IMR-90 (cell line): Measurements from ENCODE around the gene SIRPG. TPM values are rescaled to one million over a fixed set of nuclear protein-coding genes. Genes with fewer than 3 reads are reported as not detected.

Source experiments
- ATAC-seq: fragments of 200-7000 bp; cut with Tn5 transposase; 2 replicates; pipeline ENCODE4 v1.9.1; 2020; ENCODE audit warnings: low read depth, mild to moderate bottlenecking, moderate library complexity
- BruUV-seq: library from RNA; stranded (reverse); fragments of 400-500 nt; replicated peaks from 2 replicates; lab custom pipeline; 2021; lab: Mats Ljungman, UMichigan
- CTCF ChIA-PET: fragments of 300-600 bp; formaldehyde crosslinking; extraction: SDS; loops from one replicate; lab custom pipeline; 2021; ENCODE audit warnings: antibody characterized with exemption; lab: Yijun Ruan, JAX
- POLR2A ChIA-PET: fragments of 300-600 bp; sonication (Branson Sonifier 250); formaldehyde crosslinking; loops from one replicate; lab custom pipeline; 2022; ENCODE audit warnings: antibody characterized with exemption; ENCODE audit not compliant: unreplicated experiment; lab: Charles Lee
- DNase-seq: peaks from one replicate; pipeline ENCODE4 v3.0.0; 2013
- H2AFZ ChIP-seq: replicated peaks from 2 replicates; pipeline ENCODE3; 2013; ENCODE audit warnings: low read length, mild to moderate bottlenecking; ENCODE audit not compliant: poor library complexity
- H2AK5ac ChIP-seq: 2 replicates; pipeline ENCODE4 v1.6.1; 2013; ENCODE audit warnings: low read depth, low read length, inconsistent platforms
- H2AK9ac ChIP-seq: replicated peaks from 2 replicates; pipeline ENCODE3; 2013; ENCODE audit warnings: mild to moderate bottlenecking, low read depth, low read length, moderate library complexity; ENCODE audit not compliant: poor library complexity
- H2BK120ac ChIP-seq: 2 replicates; pipeline ENCODE4 v1.6.1; 2013; ENCODE audit warnings: low read depth, low read length, inconsistent platforms
- H2BK15ac ChIP-seq: 3 replicates; pipeline ENCODE4 v1.6.1; 2013; ENCODE audit warnings: low read depth, low read length, inconsistent platforms
- H2BK20ac ChIP-seq: 2 replicates; pipeline ENCODE4 v1.6.1; 2013; ENCODE audit warnings: low read depth, mild to moderate bottlenecking, inconsistent platforms, low read length, moderate library complexity
- H2BK5ac ChIP-seq: 2 replicates; pipeline ENCODE4 v1.6.1; 2013; ENCODE audit warnings: mild to moderate bottlenecking, low read depth, low read length, inconsistent platforms; ENCODE audit not compliant: poor library complexity, severe bottlenecking
- H3K14ac ChIP-seq: replicated peaks from 2 replicates; pipeline ENCODE4 v1.6.1; 2013; ENCODE audit warnings: low read depth, low read length, inconsistent platforms
- H3K18ac ChIP-seq: 2 replicates; pipeline ENCODE4 v1.6.1; 2013; ENCODE audit warnings: low read depth, low read length, control low read depth
- H3K23ac ChIP-seq: 2 replicates; pipeline ENCODE4 v1.6.1; 2013; ENCODE audit warnings: low read depth, low read length, inconsistent platforms
- H3K27ac ChIP-seq: 2 replicates; pipeline ENCODE4 v1.5.1; 2013; ENCODE audit warnings: mild to moderate bottlenecking, control low read depth, low read length; ENCODE audit not compliant: insufficient read depth
- H3K27me3 ChIP-seq: 2 replicates; pipeline ENCODE4 v1.6.1; 2013; ENCODE audit warnings: low read length; ENCODE audit not compliant: control insufficient read depth, insufficient read depth
- H3K36me3 ChIP-seq: 2 replicates; pipeline ENCODE4 v1.6.1; 2013; ENCODE audit warnings: low read length, mixed read lengths; ENCODE audit not compliant: control insufficient read depth, insufficient read depth
- H3K4ac ChIP-seq: 2 replicates; pipeline ENCODE4 v1.6.1; 2013; ENCODE audit warnings: low read depth, low read length, inconsistent platforms
- H3K4me1 ChIP-seq: 2 replicates; pipeline ENCODE4 v1.6.1; 2013; ENCODE audit warnings: low read length, mixed read lengths; ENCODE audit not compliant: control insufficient read depth, insufficient read depth
- H3K4me2 ChIP-seq: 2 replicates; pipeline ENCODE4 v1.6.1; 2013; ENCODE audit warnings: low read depth, mild to moderate bottlenecking, control low read depth, low read length, moderate library complexity
- H3K4me3 ChIP-seq: 2 replicates; pipeline ENCODE4 v1.5.1; 2013; ENCODE audit warnings: low read depth, mild to moderate bottlenecking, control low read depth, low read length, moderate library complexity; ENCODE audit not compliant: insufficient read depth
- H3K56ac ChIP-seq: 2 replicates; pipeline ENCODE4 v1.6.1; 2013; ENCODE audit warnings: low read length, inconsistent platforms; ENCODE audit not compliant: insufficient read depth; ENCODE audit errors: extremely low read depth
- H3K79me1 ChIP-seq, 2 experiments: 2 replicates each; pipeline ENCODE4 v1.6.1; 2013; ENCODE audit warnings: low read length in 2 of 2, inconsistent platforms in 1 of 2, low read depth in 1 of 2
- H3K9ac ChIP-seq: 2 replicates; pipeline ENCODE4 v1.6.1; 2013; ENCODE audit warnings: low read depth, low read length, control low read depth
- H3K9me1 ChIP-seq: 2 replicates; pipeline ENCODE4 v1.6.1; 2013; ENCODE audit warnings: low read length, inconsistent platforms; ENCODE audit not compliant: insufficient read depth
- H3K9me3 ChIP-seq: 2 replicates; pipeline ENCODE4 v1.6.1; 2013; ENCODE audit warnings: low read length; ENCODE audit not compliant: control insufficient read depth, insufficient read depth
- H4K20me1 ChIP-seq: 2 replicates; pipeline ENCODE4 v1.6.1; 2013; ENCODE audit warnings: low read length, inconsistent platforms; ENCODE audit not compliant: insufficient read depth
- H4K5ac ChIP-seq: 2 replicates; pipeline ENCODE4 v1.6.1; 2013; ENCODE audit warnings: mild to moderate bottlenecking, low read depth, low read length, control low read depth
- H4K8ac ChIP-seq, 2 experiments: 2 replicates each; pipeline ENCODE4 v1.6.1; 2013; ENCODE audit warnings: low read depth in 2 of 2, low read length in 2 of 2, control low read depth in 1 of 2, inconsistent platforms in 1 of 2
- H4K91ac ChIP-seq: 2 replicates; pipeline ENCODE4 v1.6.1; 2013; ENCODE audit warnings: low read depth, low read length, inconsistent platforms; ENCODE audit not compliant: insufficient read depth
- BHLHE40 ChIP-seq: fragments of 150-350 bp; IDR thresholded peaks from 2 replicates; pipeline ENCODE4 v1.6.1; 2016; ENCODE audit warnings: mild to moderate bottlenecking, low read depth, low read length
- CEBPB ChIP-seq: IDR thresholded peaks from 2 replicates; pipeline ENCODE4 v1.6.1; 2012; ENCODE audit warnings: low read depth, low read length, improper control_type of control experiment
- CHD1 ChIP-seq: IDR thresholded peaks from 2 replicates; pipeline ENCODE4 v1.6.1; 2012; ENCODE audit warnings: low read depth, low read length, improper control_type of control experiment
- CTCF ChIP-seq: conservative IDR thresholded peaks from 2 replicates; pipeline ENCODE4 v1.5.1; 2012; ENCODE audit warnings: mild to moderate bottlenecking, low read depth, low read length, improper control_type of control experiment
- FOS ChIP-seq: fragments of 150-350 bp; IDR thresholded peaks from 2 replicates; pipeline ENCODE4 v1.6.1; 2016; ENCODE audit warnings: low read depth, low read length
- MAFK ChIP-seq: IDR thresholded peaks from 2 replicates; pipeline ENCODE4 v1.6.1; 2012; ENCODE audit warnings: low read depth, low read length, improper control_type of control experiment
- MAZ ChIP-seq: IDR thresholded peaks from 2 replicates; pipeline ENCODE4 v1.6.1; 2012; ENCODE audit warnings: low read depth, mild to moderate bottlenecking, low read length, improper control_type of control experiment, moderate library complexity, borderline replicate concordance
- MXI1 ChIP-seq: IDR thresholded peaks from 2 replicates; pipeline ENCODE4 v1.6.1; 2012; ENCODE audit warnings: low read depth, mild to moderate bottlenecking, low read length, moderate library complexity, borderline replicate concordance
- NFE2L2 ChIP-seq: fragments of 150-350 bp; IDR thresholded peaks from 2 replicates; pipeline ENCODE4 v1.6.1; 2016; ENCODE audit warnings: low read depth, mild to moderate bottlenecking, low read length
- POLR2A ChIP-seq: IDR thresholded peaks from 2 replicates; pipeline ENCODE4 v1.6.1; 2012; ENCODE audit warnings: mild to moderate bottlenecking, low read depth, low read length
- RAD21 ChIP-seq: IDR thresholded peaks from 2 replicates; pipeline ENCODE4 v1.6.1; 2012; ENCODE audit warnings: low read length, improper control_type of control experiment
- RCOR1 ChIP-seq: IDR thresholded peaks from 2 replicates; pipeline ENCODE4 v1.6.1; 2012; ENCODE audit warnings: mild to moderate bottlenecking, low read length, improper control_type of control experiment; ENCODE audit not compliant: insufficient replicate concordance
- RFX5 ChIP-seq: IDR thresholded peaks from 2 replicates; pipeline ENCODE4 v1.8.0; 2012; ENCODE audit warnings: low read depth, mild to moderate bottlenecking, low read length, moderate library complexity
- SMC3 ChIP-seq: fragments of 150-350 bp; IDR thresholded peaks from 2 replicates; pipeline ENCODE4 v1.6.1; 2016; ENCODE audit warnings: low read depth, mild to moderate bottlenecking, antibody characterized with exemption, low read length, moderate library complexity
- WGBS, 2 experiments: methylation state at CpG; one replicate each; pipeline versions ENCODE4 v1.1.5 to v1.1.7; 2013; ENCODE audit warnings: missing lambda C conversion rate in 2 of 2; ENCODE audit not compliant: insufficient read length in 1 of 2; ENCODE audit errors: extremely low coverage in 2 of 2; 5-methylcytosine and 5-hydroxymethylcytosine counted together
- dilution Hi-C: fragments of 300-500 bp; cut with HindIII; formaldehyde crosslinking; loops from one replicate; pipeline ENCODE4 v1.14.3; 2018; ENCODE audit warnings: low sequenced_read_pairs; ENCODE audit not compliant: unreplicated experiment
- in situ Hi-C: fragments of 300-500 bp; cut with MboI; formaldehyde crosslinking; loops from 3 replicates; pipeline ENCODE4 v1.14.3; 2019; ENCODE audit warnings: low sequenced_read_pairs, inconsistent platforms, mixed read lengths
- intact Hi-C: fragments of 100-400 bp; cut with micrococcal nuclease; formaldehyde crosslinking; loops from 2 replicates; pipeline ENCODE4 v1.10.0; 2022
- polyA plus RNA-seq, 3 experiments: library from polyadenylated mRNA; depleted of rRNA; stranded (reverse); fragments of >200 nt; gene quantifications; 2 replicates each; pipeline ENCODE4 v1.2.3, GENCODE V29; 2012; ENCODE audit warnings: low replicate concordance in 1 of 3
- total RNA-seq: library from RNA; depleted of rRNA; stranded (reverse); fragments of >200 nt; gene quantifications from 2 replicates; pipeline ENCODE4 v1.2.3, GENCODE V29; 2012
- TF ChIP-seq, protein P1 (sequence below): fragments of 150-350 bp; IDR thresholded peaks from 2 replicates; pipeline ENCODE4 v1.6.1; 2016; ENCODE audit warnings: low read depth, mild to moderate bottlenecking, low read length, moderate library complexity, borderline replicate concordance

The SIRPG gene
- total and polyA plus RNA-seq, 2 of the 4 experiments (the other 2 are of a cell fraction): not detected

- no peak overlapping the region for H2BK15ac ChIP-seq
- no peak overlapping the region for H4K5ac ChIP-seq
- H2AK9ac ChIP-seq: no peak overlapping the region
- ChIA-PET CTCF (no interaction called here), POLR2A (no interaction called here)
- no TSS peak for BruUV-seq
- no peaks in the 10 kb centered on the region for H4K20me1 ChIP-seq
- no peaks in the 10 kb centered on the region for H3K36me3 ChIP-seq
- H4K8ac ChIP-seq: no peak overlapping the region
- no peak overlapping the region for H2AK5ac ChIP-seq
- dilution Hi-C loops (no loop called here), intact Hi-C loops (no loop called here), in situ Hi-C loops (no loop called here)
- no peak overlapping the region for H2BK120ac ChIP-seq
- no peak overlapping the region for H3K9ac ChIP-seq
- no peak overlapping the region for H3K14ac ChIP-seq
- no peak overlapping the region for H4K91ac ChIP-seq
- H3K4me3 ChIP-seq: no peak overlapping the region
- H2BK5ac ChIP-seq: no peak overlapping the region
- no peaks in the 10 kb centered on the region for H3K9me1 ChIP-seq
- H3K4me2 ChIP-seq: no peak overlapping the region
- H3K79me1 ChIP-seq: no peaks in the 10 kb centered on the region
- WGBS, 2 experiments: no CpG with 5 or more reads among the region's 9 CpGs
- H2AFZ ChIP-seq: no peak overlapping the region
- no peak overlapping the region for H3K27ac ChIP-seq
- no peak overlapping the region for H3K23ac ChIP-seq
- H3K27me3 ChIP-seq: no peaks in the 10 kb centered on the region
- no peak overlapping the region for H3K18ac ChIP-seq
- ATAC-seq (no peak), DNase-seq (no peak)
- H3K4ac ChIP-seq: no peak overlapping the region
- no peak overlapping the region for H3K56ac ChIP-seq
- no peak overlapping the region for H2BK20ac ChIP-seq
- no peaks in the 10 kb centered on the region for H3K9me3 ChIP-seq
- no peaks in the 10 kb centered on the region for H3K4me1 ChIP-seq
- TF ChIP-seq NFE2L2: no peak
- no peak for TF ChIP-seq POLR2A
- no peak for TF ChIP-seq BHLHE40
- no peak for TF ChIP-seq RAD21
- no peak for TF ChIP-seq RFX5
- TF ChIP-seq, protein P1, sequence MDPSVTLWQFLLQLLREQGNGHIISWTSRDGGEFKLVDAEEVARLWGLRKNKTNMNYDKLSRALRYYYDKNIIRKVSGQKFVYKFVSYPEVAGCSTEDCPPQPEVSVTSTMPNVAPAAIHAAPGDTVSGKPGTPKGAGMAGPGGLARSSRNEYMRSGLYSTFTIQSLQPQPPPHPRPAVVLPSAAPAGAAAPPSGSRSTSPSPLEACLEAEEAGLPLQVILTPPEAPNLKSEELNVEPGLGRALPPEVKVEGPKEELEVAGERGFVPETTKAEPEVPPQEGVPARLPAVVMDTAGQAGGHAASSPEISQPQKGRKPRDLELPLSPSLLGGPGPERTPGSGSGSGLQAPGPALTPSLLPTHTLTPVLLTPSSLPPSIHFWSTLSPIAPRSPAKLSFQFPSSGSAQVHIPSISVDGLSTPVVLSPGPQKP: no peak
- TF ChIP-seq CHD1: no peak
- TF ChIP-seq CTCF: no peak
- TF ChIP-seq SMC3: no peak
- no peak for TF ChIP-seq CEBPB
- TF ChIP-seq FOS: no peak
- TF ChIP-seq MXI1: no peak
- no peak for TF ChIP-seq RCOR1
- TF ChIP-seq MAFK: no peak
- no peak for TF ChIP-seq MAZ
Observed at GRCh38 chr20:1588533-1589460, 68.8 kb downstream of the SIRPG start.
